GM08714 (cell line): ENCODE measurements around the gene PIK3C3.

Experiments used
- H3K4me3 ChIP-seq: fragments of 200-500 bp; sonication (Bioruptor generic); 2 replicates; pipeline ENCODE4 v1.5.1; 2014; ENCODE audit warnings: mild to moderate bottlenecking, low read length, inconsistent platforms
- ZNF274 ChIP-seq: IDR thresholded peaks from 2 replicates; pipeline ENCODE4 v1.6.1; 2012; ENCODE audit warnings: mild to moderate bottlenecking, low read depth, low read length

PIK3C3 gene

DNA sequence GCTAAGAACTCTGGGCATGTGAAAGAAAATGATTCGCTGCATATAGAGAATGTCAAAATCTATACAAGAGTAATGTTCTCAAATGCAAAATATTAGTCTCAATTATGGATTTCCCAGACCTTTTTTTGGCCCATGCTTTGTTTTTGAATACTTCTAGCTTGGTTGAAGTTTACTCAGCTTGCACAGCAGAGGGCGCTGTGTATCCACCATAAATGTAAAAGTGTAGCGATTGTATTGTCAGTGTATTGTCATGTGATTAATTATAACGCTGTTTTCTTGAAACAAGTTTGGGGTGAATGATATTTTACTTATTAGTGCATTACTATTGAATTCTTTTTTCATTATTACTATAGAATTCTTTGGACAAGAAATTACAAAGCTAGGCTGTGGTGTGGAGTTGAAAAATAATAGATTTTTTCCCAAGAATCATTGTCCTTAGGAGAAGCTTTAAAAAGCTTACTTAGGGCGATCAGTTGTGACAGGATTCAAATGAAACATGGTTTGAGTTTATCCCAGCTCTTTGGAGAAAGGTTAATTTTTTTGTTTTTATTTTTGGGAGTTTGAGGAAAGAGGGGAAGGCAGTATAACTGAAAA lies 98.3 kb downstream of the PIK3C3 start:
- H3K4me3 ChIP-seq = no peak overlapping the region
- TF ChIP-seq ZNF274 = no peak

- no peak overlapping the region for H3K4me3 ChIP-seq
- TF ChIP-seq ZNF274 = no peak
Measured at GRCh38 chr18:42064109-42064508, 109.1 kb downstream of the PIK3C3 start.

DNA sequence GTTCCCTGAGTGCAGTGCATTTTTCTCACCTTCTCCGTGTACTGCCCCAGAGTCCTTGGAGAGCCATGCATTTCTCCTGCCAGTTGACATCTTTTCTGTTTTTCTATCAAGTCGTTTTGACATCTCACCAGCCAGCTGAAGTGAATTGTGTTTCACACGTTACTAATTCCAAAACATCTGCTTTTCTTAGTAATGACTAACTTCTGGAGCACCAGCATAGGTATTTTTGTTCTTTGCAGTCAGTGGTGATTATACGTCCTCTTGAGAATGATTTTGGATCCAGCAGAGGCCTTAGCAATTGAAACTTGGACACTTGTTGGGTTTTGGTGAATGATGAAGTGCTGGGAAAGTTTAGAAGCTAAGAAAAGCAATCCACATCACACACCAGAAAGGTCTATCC lies 112.5 kb downstream of the PIK3C3 start:
- TF ChIP-seq ZNF274 = no peak
- no peak overlapping the region for H3K4me3 ChIP-seq

- no peak overlapping the region for H3K4me3 ChIP-seq
- TF ChIP-seq ZNF274 = no peak
Measured at GRCh38 chr18:42068030-42068429, 113.0 kb downstream of the PIK3C3 start.

- H3K4me3 ChIP-seq = no peak overlapping the region
- no peak for TF ChIP-seq ZNF274
Measured at GRCh38 chr18:42069036-42069435, 114.0 kb downstream of the PIK3C3 start.

- no peak overlapping the region for H3K4me3 ChIP-seq
- no peak for TF ChIP-seq ZNF274
Measured at GRCh38 chr18:42072407-42072806, 117.4 kb downstream of the PIK3C3 start.

GRCh38 chr18:42074704-42075103 lies 119.7 kb downstream of the PIK3C3 start:
- no peak for TF ChIP-seq ZNF274
- H3K4me3 ChIP-seq = no peak overlapping the region

- H3K4me3 ChIP-seq = no peak overlapping the region
- no peak for TF ChIP-seq ZNF274
Measured at GRCh38 chr18:42078711-42079110, 123.7 kb downstream of the PIK3C3 start.

- no peak for TF ChIP-seq ZNF274
- H3K4me3 ChIP-seq = no peak overlapping the region
Measured at GRCh38 chr18:42080340-42080739, 125.3 kb downstream of the PIK3C3 start.

DNA sequence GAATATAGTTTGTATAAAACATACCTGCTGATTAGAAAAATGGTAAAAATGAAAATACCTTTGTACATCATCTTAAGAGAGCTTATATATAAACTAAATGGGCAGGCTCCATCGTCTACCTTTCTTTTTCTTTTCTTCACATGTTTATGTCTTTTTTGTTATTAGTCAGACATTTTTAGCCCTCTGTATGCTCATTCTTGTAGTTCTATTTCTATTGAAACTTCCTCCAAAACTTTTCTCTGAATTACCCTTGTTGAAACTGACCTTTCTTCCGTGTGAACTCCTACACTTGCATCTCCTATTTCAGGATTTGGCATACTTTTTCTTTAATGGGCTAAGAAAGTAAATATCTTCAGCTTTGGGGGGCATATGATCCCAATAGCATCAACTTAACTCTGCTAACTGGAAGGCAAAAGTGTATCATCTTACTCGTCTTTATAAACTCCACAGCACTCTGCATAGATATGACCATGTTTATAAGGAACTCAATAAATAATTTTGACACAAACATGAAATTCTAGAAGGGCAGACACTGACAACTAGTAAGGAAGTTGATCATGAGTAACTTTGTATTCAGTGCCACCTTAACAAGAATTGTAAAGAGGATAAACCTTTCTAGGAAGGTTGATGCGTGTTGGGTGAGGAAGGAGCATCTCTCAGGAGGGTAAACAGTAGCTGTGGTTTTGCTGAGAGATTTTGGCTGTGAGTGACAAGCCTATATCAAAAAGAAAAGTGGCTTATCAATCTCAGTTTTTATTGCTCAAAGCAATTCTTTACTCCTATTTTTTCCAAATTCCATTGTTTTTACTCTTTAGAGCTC lies 127.6 kb downstream of the PIK3C3 start:
- no peak overlapping the region for H3K4me3 ChIP-seq
- no peak for TF ChIP-seq ZNF274

GRCh38 chr18:42086288-42086687 lies 131.3 kb downstream of the PIK3C3 start:
- H3K4me3 ChIP-seq = no peak overlapping the region
- no peak for TF ChIP-seq ZNF274

GRCh38 chr18:42087235-42087634 lies 132.2 kb downstream of the PIK3C3 start:
- no peak overlapping the region for H3K4me3 ChIP-seq
- no peak for TF ChIP-seq ZNF274

- TF ChIP-seq ZNF274 = no peak
Measured at GRCh38 chr18:42087876-42088275, 132.8 kb downstream of the PIK3C3 start.

DNA sequence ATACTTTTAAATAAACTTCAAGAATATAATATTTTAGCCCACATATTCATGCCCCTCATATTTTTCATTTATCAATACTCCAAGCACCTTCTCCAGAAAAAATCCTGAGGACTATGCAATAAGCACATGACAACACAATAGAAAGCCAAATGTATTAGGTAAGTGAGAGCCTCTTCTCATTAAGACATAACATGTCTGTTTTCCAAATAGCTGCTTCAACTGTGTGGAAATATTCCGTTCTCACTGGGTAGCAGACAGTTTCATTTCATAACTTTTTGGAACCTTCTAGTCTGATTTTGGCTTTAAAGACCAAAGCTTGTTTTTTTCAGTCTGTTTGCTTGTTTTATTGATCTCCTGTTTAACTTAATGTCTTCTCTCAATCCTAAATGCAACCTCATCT lies 137.8 kb downstream of the PIK3C3 start:
- TF ChIP-seq ZNF274 = no peak
- H3K4me3 ChIP-seq = no peak overlapping the region

More at GRCh38 chr18:42087876-42088275, 132.8 kb downstream of the PIK3C3 start:
- no peak overlapping the region for H3K4me3 ChIP-seq

DNA sequence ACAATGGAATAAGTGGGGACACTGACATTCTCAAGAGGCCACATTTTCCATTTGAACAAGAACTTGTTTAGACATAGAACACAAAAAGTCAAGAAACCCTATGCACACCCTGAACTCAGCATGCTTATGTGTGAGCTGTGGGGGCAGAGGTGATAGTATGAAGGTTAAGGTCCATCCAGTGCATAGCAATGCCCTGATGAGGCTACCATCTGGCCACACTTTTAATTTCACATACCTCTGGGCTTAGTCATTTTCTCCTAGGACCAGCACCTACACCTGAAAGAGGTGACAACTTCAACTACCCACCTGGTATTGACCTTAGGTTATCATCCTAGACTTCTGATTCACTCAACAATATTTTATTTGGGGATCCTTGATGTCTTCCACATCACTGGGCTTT lies 139.8 kb downstream of the PIK3C3 start:
- TF ChIP-seq ZNF274 = no peak

DNA sequence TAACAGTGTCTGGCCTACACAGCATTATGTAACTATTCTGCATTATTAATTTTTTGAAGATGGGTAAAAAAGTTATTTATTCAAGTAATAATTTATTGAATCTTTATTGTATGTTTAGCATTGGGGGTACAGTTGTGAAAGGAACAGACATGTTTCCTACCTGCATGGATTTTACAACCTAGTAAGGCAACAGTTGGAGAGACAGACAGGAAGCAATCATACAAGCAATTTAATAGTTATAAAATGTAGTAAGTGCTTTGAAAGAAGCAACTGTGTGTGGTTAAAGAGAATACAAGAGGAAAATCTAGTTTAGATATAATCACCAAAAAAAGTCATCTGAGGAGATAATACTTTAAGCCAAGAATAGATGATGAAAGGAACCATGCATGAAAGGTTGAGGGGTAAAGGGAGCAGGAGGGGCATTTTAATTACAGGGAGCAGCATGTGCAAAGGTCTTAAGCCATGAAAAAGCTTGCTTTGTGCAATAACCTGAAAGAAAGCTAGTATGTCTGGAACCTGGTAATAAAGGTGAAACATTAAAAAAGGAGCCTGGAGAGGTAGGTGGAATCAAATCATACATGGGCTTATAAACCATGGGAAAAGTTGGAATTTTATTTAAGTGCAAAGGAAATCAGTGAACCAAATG lies 140.8 kb downstream of the PIK3C3 start:
- no peak for TF ChIP-seq ZNF274
- no peak overlapping the region for H3K4me3 ChIP-seq

More for the DNA sequence above, 139.8 kb downstream of the PIK3C3 start:
- H3K4me3 ChIP-seq = no peak overlapping the region
